Measurements from ENCODE around the gene KIRREL2.

GRCh38 chr19:35898499-35898809, 41.7 kb downstream of the KIRREL2 start:
- TF ChIP-seq CTCF (conservative IDR thresholded peaks at IDR 0.05; ENCODE audit: low read depth in 2 of 2): no peak
- TF ChIP-seq ZNF331 (CRISPR knock-in tag; IDR thresholded peaks at IDR 0.05; ENCODE audit: low read depth): no peak
- no peak for TF ChIP-seq EZH2phosphoT487 (IDR thresholded peaks at IDR 0.05; ENCODE audit: unreplicated experiment)
- no peak for TF ChIP-seq POLR2AphosphoS5 (IDR thresholded peaks at IDR 0.05; ENCODE audit: low read depth)
- no peak for TF ChIP-seq STAT1 (IDR thresholded peaks at IDR 0.05; ENCODE audit: unreplicated experiment)
- TF ChIP-seq ETS1 (IDR thresholded peaks at IDR 0.05): no peak
- no peak for TF ChIP-seq REST (IDR thresholded peaks at IDR 0.05; ENCODE audit: unreplicated experiment)
- no peak for TF ChIP-seq EZH2 (IDR thresholded peaks at IDR 0.05; ENCODE audit: low read depth, unreplicated experiment)
- no peak for TF ChIP-seq CREB1 (CRISPR knock-in tag; IDR thresholded peaks at IDR 0.05; ENCODE audit: low read depth)
